WERI-Rb-1 (cell line): ENCODE results near the gene OR2AT4.

Experiments used
- DNase-seq: peaks from one replicate; pipeline ENCODE4 v3.0.0-alpha.2; 2020
- H3K27ac ChIP-seq: fragments of 250-450 bp; sonication (Bioruptor Pico); 2 replicates; pipeline ENCODE4 v1.5.1; 2020; ENCODE audit warnings: mild to moderate bottlenecking, moderate library complexity
- H3K27me3 ChIP-seq: fragments of 250-450 bp; sonication (Bioruptor Pico); 2 replicates; pipeline ENCODE4 v1.5.1; 2021; ENCODE audit warnings: mild to moderate bottlenecking, low read depth, moderate library complexity; ENCODE audit not compliant: insufficient read depth, severe bottlenecking
- H3K36me3 ChIP-seq: fragments of 250-450 bp; sonication (Bioruptor Pico); 2 replicates; pipeline ENCODE4 v1.5.1; 2020; ENCODE audit warnings: mild to moderate bottlenecking, moderate library complexity
- H3K4me3 ChIP-seq: 2 replicates; pipeline ENCODE4 v1.5.1; 2011; ENCODE audit warnings: low read depth, mild to moderate bottlenecking, control low read depth, low read length
- H3K9me3 ChIP-seq: fragments of 250-450 bp; sonication (Bioruptor Pico); 2 replicates; pipeline ENCODE4 v1.5.1; 2021; ENCODE audit warnings: mild to moderate bottlenecking, moderate library complexity; ENCODE audit not compliant: severe bottlenecking
- CTCF ChIP-seq: IDR thresholded peaks from 2 replicates; pipeline ENCODE4 v1.5.1; 2011; ENCODE audit warnings: low read depth, mild to moderate bottlenecking, control low read depth, inconsistent platforms, low read length

Gene OR2AT4

GRCh38 chr11:75068993-75069392 is 27.7 kb downstream of the OR2AT4 start:
- Histone ChIP-seq H3K27me3 (no peaks in the 10 kb centered on the region), H3K4me3 (no peak overlapping the region), H3K27ac (no peak overlapping the region), H3K9me3 (no peaks in the 10 kb centered on the region), H3K36me3 (no peaks in the 10 kb centered on the region)
- TF ChIP-seq CTCF = no peak
- DNase-seq = no peak

- no peak for DNase-seq
- Histone ChIP-seq H3K36me3 (no peaks in the 10 kb centered on the region), H3K9me3 (no peaks in the 10 kb centered on the region), H3K4me3 (no peak overlapping the region), H3K27ac (no peak overlapping the region), H3K27me3 (no peaks in the 10 kb centered on the region)
- TF ChIP-seq CTCF = no peak
These were observed 28.1 kb downstream of the OR2AT4 start for GRCh38 chr11:75068559-75068958.

- Histone ChIP-seq H3K4me3 (no peak overlapping the region), H3K36me3 (no peaks in the 10 kb centered on the region), H3K27me3 (no peaks in the 10 kb centered on the region), H3K27ac (no peak overlapping the region), H3K9me3 (no peaks in the 10 kb centered on the region)
- no peak for DNase-seq
- no peak for TF ChIP-seq CTCF
These were observed 30.6 kb downstream of the OR2AT4 start for GRCh38 chr11:75066061-75066460.

- H3K36me3 ChIP-seq = no peaks in the 10 kb centered on the region
- no peak overlapping the region for H3K4me3 ChIP-seq
- H3K27me3 ChIP-seq = no peaks in the 10 kb centered on the region
- DNase-seq = no peak
- H3K27ac ChIP-seq = no peak overlapping the region
- H3K9me3 ChIP-seq = no peaks in the 10 kb centered on the region
- TF ChIP-seq CTCF = no peak
These were observed 32.8 kb downstream of the OR2AT4 start for GRCh38 chr11:75063741-75064314.

GRCh38 chr11:75059299-75059698 is 37.4 kb downstream of the OR2AT4 start:
- no peaks in the 10 kb centered on the region for H3K9me3 ChIP-seq
- no peak overlapping the region for H3K27ac ChIP-seq
- no peaks in the 10 kb centered on the region for H3K27me3 ChIP-seq
- no peak for DNase-seq
- no peaks in the 10 kb centered on the region for H3K36me3 ChIP-seq
- no peak for TF ChIP-seq CTCF
- H3K4me3 ChIP-seq = no peak overlapping the region

- Histone ChIP-seq H3K36me3 (no peaks in the 10 kb centered on the region), H3K4me3 (no peak overlapping the region), H3K27me3 (no peaks in the 10 kb centered on the region), H3K27ac (no peak overlapping the region), H3K9me3 (no peaks in the 10 kb centered on the region)
- no peak for DNase-seq
- no peak for TF ChIP-seq CTCF
These were observed 39.9 kb downstream of the OR2AT4 start for GRCh38 chr11:75056814-75057213.
